ENCODE results near the gene GRWD1. TPM values are rescaled to one million over a fixed set of nuclear protein-coding genes. Genes with fewer than 3 reads are reported as not detected.
A peak's percentile ranks its signal among the peaks of the same experiment; 100 is the strongest.

The GRWD1 gene
- total RNA-seq, 1 donor from 2014 or later, result 71.4 TPM

- DNase-seq (no peak), ATAC-seq (ENCODE audit: low read depth) (no peak)
- TF ChIP-seq CTCF (IDR thresholded peaks at IDR 0.05), result no peak
- no peak overlapping the region for H3K27ac Mint-ChIP-seq
- intact Hi-C loops (cut with micrococcal nuclease), result loop anchor here (1.0 to 10.0 kb wide), 7 partner anchors 11 to 227 kb away; partner anchors contain the start of genes GRWD1, KDELR1 and TMEM143
- ChIA-PET POLR2A (interaction anchor here (0.6 kb wide), 1 partner anchor 141 kb away, joined by 9 read pairs; no protein-coding TSS in a partner anchor), CTCF (interaction anchor here (3.2 kb wide), 1 partner anchor 92 kb away, joined by 40 read pairs; no protein-coding TSS in a partner anchor)
- H3K4me1 Mint-ChIP-seq, result peaks cover 41% of the 10 kb centered on the region
- no peaks in the 10 kb centered on the region for H3K36me3 Mint-ChIP-seq (ENCODE audit: low read depth)
- peak overlapping the region; percentile 57 for H3K4me3 Mint-ChIP-seq
- H3K9me3 Mint-ChIP-seq, result no peaks in the 10 kb centered on the region
- peaks cover 27% of the 10 kb centered on the region for H3K27me3 Mint-ChIP-seq
These were observed 46.0 kb downstream of the GRWD1 start for GRCh38 chr19:48491793-48492123.

- no peak for TF ChIP-seq CTCF (IDR thresholded peaks at IDR 0.05)
- DNase-seq, result peak; percentile 71
- H3K27ac Mint-ChIP-seq, result no peak overlapping the region
- peaks cover 33% of the 10 kb centered on the region for H3K27me3 Mint-ChIP-seq
- H3K9me3 Mint-ChIP-seq, result no peaks in the 10 kb centered on the region
- H3K4me3 Mint-ChIP-seq, result peak overlapping the region; percentile 74
- H3K4me1 Mint-ChIP-seq, result peaks cover 42% of the 10 kb centered on the region
- H3K36me3 Mint-ChIP-seq (ENCODE audit: low read depth), result no peaks in the 10 kb centered on the region
- ChIA-PET POLR2A (interaction anchor here (0.5 to 1.9 kb wide), 17 partner anchors 9 to 382 kb away, joined by 3 to 9 read pairs (median 3); partner anchors contain the start of genes GRWD1, RPL18, SPHK2 and SYNGR4), CTCF (interaction anchor here (0.6 to 1.1 kb wide), 3 partner anchors 13 to 116 kb away, joined by 3 to 6 read pairs (median 6); no protein-coding TSS in a partner anchor)
- peak; percentile 69 for ATAC-seq (ENCODE audit: low read depth)
- intact Hi-C loops (cut with micrococcal nuclease), result loop anchor here (2.0 to 10.0 kb wide), 3 partner anchors 94 to 228 kb away; partner anchors contain the start of gene TMEM143
These were observed 47.3 kb downstream of the GRWD1 start for GRCh38 chr19:48492925-48493717.

GRCh38 chr19:48493718-48494401 is 48.1 kb downstream of the GRWD1 start:
- H3K27me3 Mint-ChIP-seq, result peaks cover 29% of the 10 kb centered on the region
- ATAC-seq (ENCODE audit: low read depth) (no peak), DNase-seq (no peak)
- H3K4me1 Mint-ChIP-seq, result peaks cover 43% of the 10 kb centered on the region
- no peaks in the 10 kb centered on the region for H3K36me3 Mint-ChIP-seq (ENCODE audit: low read depth)
- H3K9me3 Mint-ChIP-seq, result no peaks in the 10 kb centered on the region
- no peak overlapping the region for H3K27ac Mint-ChIP-seq
- ChIA-PET POLR2A (interaction anchor here (0.6 to 1.9 kb wide), 15 partner anchors 8 to 381 kb away, joined by 3 to 9 read pairs (median 4); partner anchors contain the start of genes GRWD1, RPL18, SPHK2 and SYNGR4), CTCF (interaction anchor here (0.6 to 1.1 kb wide), 3 partner anchors 12 to 115 kb away, joined by 3 to 6 read pairs (median 6); no protein-coding TSS in a partner anchor)
- intact Hi-C loops (cut with micrococcal nuclease), result loop anchor here (2.0 to 10.0 kb wide), 3 partner anchors 95 to 229 kb away; partner anchors contain the start of gene TMEM143
- peak overlapping the region; percentile 74 for H3K4me3 Mint-ChIP-seq
- TF ChIP-seq CTCF (IDR thresholded peaks at IDR 0.05), result no peak

GRCh38 chr19:48495396-48495795 is 49.6 kb downstream of the GRWD1 start:
- ATAC-seq (ENCODE audit: low read depth) (no peak), DNase-seq (no peak)
- CTCF ChIA-PET, result interaction anchor here (1.4 kb wide), 1 partner anchor 12 kb away, joined by 4 read pairs; no protein-coding TSS in a partner anchor
- Mint-ChIP-seq H3K36me3 (ENCODE audit: low read depth) (no peaks in the 10 kb centered on the region), H3K4me3 (no peak overlapping the region), H3K4me1 (peaks cover 34% of the 10 kb centered on the region), H3K27ac (no peak overlapping the region), H3K27me3 (peaks cover 34% of the 10 kb centered on the region), H3K9me3 (no peaks in the 10 kb centered on the region)
- POLR2A ChIA-PET, result interaction anchor here (0.7 to 1.0 kb wide), 3 partner anchors 11 to 139 kb away, joined by 3 to 8 read pairs (median 3); partner anchors contain the start of genes SYNGR4 and TMEM143
- TF ChIP-seq CTCF (IDR thresholded peaks at IDR 0.05), result no peak
- intact Hi-C loops (cut with micrococcal nuclease), result loop anchor here (10.0 kb wide), 1 partner anchor 231 kb away; no protein-coding TSS in a partner anchor
